Activated naive CD4-positive, alpha-beta T cell treated with anti-CD3 and anti-CD28 coated beads, Interleukin-2, amount 50 U/mL, for 24 hours (primary cell): ENCODE measurements around the gene UGT8.
"Not testable (repeated sequence)": the region's sequence is repeated elsewhere in the genome, so short reads cannot be mapped to it uniquely, and the experiment has no call there.

ENCODE experiments used
- H3K27ac Mint-ChIP-seq: one replicate; pipeline ENCODE4 v1.8.0; 2021; ENCODE audit warnings: mild to moderate bottlenecking, mixed read lengths
- H3K27me3 Mint-ChIP-seq: one replicate; pipeline ENCODE4 v1.8.0; 2021; ENCODE audit warnings: mixed read lengths
- H3K36me3 Mint-ChIP-seq: one replicate; pipeline ENCODE4 v1.8.0; 2021; ENCODE audit warnings: mixed read lengths
- H3K4me1 Mint-ChIP-seq: one replicate; pipeline ENCODE4 v1.8.0; 2021; ENCODE audit warnings: mixed read lengths
- H3K4me3 Mint-ChIP-seq: one replicate; pipeline ENCODE4 v1.8.0; 2021; ENCODE audit warnings: mild to moderate bottlenecking, mixed read lengths
- H3K9me3 Mint-ChIP-seq: one replicate; pipeline ENCODE4 v1.8.0; 2021; ENCODE audit warnings: mixed read lengths

UGT8 gene

GRCh38 chr4:114599231-114599902 is 760 bp downstream of the UGT8 start:
- Mint-ChIP-seq H3K4me3 (peak overlapping the region; percentile 13), H3K27me3 (peaks cover 30% of the 10 kb centered on the region), H3K27ac (no peak overlapping the region), H3K9me3 (no peaks in the 10 kb centered on the region), H3K36me3 (no peaks in the 10 kb centered on the region), H3K4me1 (peaks cover 7% of the 10 kb centered on the region)

DNA sequence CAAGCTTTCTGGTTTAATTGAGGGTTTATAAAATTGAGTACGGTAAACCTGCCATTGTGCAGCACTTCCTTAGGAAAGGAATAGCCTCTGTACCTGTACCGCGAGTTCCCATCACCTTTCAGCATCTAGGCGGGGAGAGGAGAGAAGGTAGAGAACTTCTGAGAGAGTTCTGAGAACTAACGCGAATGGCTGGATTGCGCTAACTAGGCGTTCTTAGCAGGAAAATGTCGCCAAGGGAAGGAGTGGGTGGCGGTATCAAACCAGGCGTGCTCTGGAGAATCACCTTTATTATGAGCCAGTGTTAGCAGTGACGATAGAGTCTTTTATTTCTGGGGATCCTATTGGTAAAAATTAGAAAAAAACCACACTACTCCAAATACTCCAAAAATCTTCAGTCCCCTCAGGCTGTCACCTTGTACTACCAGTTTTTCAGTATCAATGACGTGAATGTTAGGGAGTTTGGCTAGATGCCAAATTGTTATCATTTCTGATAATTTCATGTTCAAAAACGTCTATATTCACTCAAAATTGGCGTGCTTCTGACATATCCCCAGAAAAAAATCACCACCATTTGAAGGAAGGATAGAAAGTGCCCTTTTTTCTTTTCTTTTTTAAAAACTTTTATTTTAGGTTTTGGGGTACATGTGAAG is 1.4 kb downstream of the UGT8 start:
- Mint-ChIP-seq H3K27ac (no peak overlapping the region), H3K27me3 (peaks cover 29% of the 10 kb centered on the region), H3K36me3 (no peaks in the 10 kb centered on the region), H3K4me1 (peaks cover 7% of the 10 kb centered on the region), H3K9me3 (no peaks in the 10 kb centered on the region), H3K4me3 (no peak overlapping the region)

DNA sequence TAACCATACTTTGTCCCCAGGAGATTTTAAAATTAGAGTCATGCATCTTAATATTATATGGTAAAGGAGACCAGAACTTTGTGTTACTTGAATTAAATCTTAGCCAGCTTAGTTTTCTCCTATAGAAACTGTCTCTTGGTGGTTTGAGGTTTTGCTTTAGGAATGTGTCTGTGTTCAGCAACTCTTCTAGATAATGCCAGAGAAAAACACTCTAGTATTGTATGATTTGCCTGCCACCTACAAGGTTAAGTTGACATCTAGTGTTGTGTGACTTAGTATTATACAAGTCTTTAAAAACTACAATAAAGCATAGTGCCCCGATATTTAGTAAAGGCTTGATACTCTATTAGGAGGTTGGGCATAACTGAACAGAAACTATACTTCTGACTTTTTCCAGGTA is 2.1 kb downstream of the UGT8 start:
- H3K27ac Mint-ChIP-seq = no peak overlapping the region
- H3K27me3 Mint-ChIP-seq = peaks cover 25% of the 10 kb centered on the region
- no peaks in the 10 kb centered on the region for H3K36me3 Mint-ChIP-seq

GRCh38 chr4:114601304-114602052 is 2.9 kb downstream of the UGT8 start:
- Mint-ChIP-seq H3K27me3 (peaks cover 21% of the 10 kb centered on the region), H3K4me3 (no peak overlapping the region), H3K4me1 (peaks cover 7% of the 10 kb centered on the region), H3K9me3 (no peaks in the 10 kb centered on the region), H3K27ac (no peak overlapping the region), H3K36me3 (no peaks in the 10 kb centered on the region)

More for the DNA sequence above, 2.1 kb downstream of the UGT8 start:
- Mint-ChIP-seq H3K9me3 (no peaks in the 10 kb centered on the region), H3K4me3 (no peak overlapping the region), H3K4me1 (peaks cover 7% of the 10 kb centered on the region)

DNA sequence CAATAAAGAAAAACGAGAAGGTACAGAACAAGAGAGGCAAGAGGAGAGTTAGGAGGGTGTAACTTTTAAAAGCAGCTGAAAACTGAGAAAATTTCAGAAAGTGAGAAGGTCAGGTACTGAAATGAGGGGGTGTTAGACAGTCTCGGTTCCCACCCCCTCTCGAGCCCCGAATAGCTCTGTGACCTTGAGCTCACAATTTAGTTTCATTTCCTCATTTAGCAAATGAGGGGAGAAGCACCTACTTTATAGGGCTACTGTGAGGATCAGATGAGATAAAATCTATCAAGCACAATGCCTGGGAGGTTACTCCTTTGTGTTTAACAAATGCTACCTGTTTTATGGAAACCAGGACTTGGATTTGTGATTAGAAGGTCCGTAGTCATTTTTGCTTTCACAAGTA is 4.9 kb downstream of the UGT8 start:
- Mint-ChIP-seq H3K27ac (no peak overlapping the region), H3K4me1 (peaks cover 7% of the 10 kb centered on the region), H3K4me3 (no peak overlapping the region), H3K36me3 (no peaks in the 10 kb centered on the region), H3K27me3 (peaks cover 19% of the 10 kb centered on the region), H3K9me3 (no peaks in the 10 kb centered on the region)

DNA sequence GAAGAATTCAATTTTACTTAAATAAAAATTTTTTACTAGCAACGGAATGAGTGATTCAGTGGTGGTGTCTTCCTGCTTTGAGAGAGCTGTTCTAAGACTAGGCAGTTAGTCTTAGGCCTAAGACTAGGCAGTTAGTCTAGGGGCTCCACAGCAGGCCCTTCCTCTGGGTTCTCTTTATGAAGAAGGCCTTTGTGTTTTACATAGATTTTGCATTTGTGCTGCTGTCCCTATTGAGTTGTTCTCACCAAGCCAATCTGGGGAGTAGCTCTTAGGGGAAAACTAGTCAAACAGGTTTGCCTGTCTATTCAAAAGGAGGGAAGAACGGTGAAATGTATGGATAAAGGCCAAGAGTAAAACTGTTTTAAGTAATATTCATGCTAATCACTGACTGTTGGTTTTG is 7.6 kb downstream of the UGT8 start:
- no peaks in the 10 kb centered on the region for H3K27me3 Mint-ChIP-seq
- H3K4me3 Mint-ChIP-seq = no peak overlapping the region
- H3K27ac Mint-ChIP-seq = no peak overlapping the region
- no peaks in the 10 kb centered on the region for H3K4me1 Mint-ChIP-seq
- H3K9me3 Mint-ChIP-seq = no peaks in the 10 kb centered on the region
- no peaks in the 10 kb centered on the region for H3K36me3 Mint-ChIP-seq

GRCh38 chr4:114607056-114607455 is 8.4 kb downstream of the UGT8 start:
- Mint-ChIP-seq H3K4me1 (no peaks in the 10 kb centered on the region), H3K36me3 (no peaks in the 10 kb centered on the region), H3K27me3 (no peaks in the 10 kb centered on the region), H3K27ac (no peak overlapping the region), H3K9me3 (no peaks in the 10 kb centered on the region), H3K4me3 (no peak overlapping the region)

GRCh38 chr4:114613560-114613959 is 15.0 kb downstream of the UGT8 start:
- Mint-ChIP-seq H3K36me3 (no peaks in the 10 kb centered on the region), H3K27me3 (no peaks in the 10 kb centered on the region), H3K27ac (no peak overlapping the region), H3K4me3 (no peak overlapping the region), H3K4me1 (no peaks in the 10 kb centered on the region), H3K9me3 (no peaks in the 10 kb centered on the region)

DNA sequence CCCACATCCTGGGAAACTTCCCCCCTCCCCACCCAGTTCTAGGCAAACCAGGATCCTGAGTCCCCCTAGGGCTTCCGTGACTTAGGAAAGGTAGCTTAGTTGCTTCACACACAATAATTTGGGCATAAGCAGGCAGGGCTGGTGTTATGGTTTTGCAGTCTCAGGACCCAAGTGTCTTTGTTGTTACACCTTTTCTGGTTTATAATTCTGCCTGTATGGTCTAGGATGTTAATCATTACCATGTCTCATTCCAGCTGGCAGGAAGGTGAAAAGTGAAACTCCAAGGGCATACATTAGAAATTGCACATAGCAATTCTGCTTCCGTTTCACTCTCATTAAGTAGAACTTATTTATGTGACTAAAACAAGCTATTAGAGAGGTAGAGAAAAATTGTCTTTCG is 16.8 kb downstream of the UGT8 start:
- no peaks in the 10 kb centered on the region for H3K4me1 Mint-ChIP-seq
- H3K27me3 Mint-ChIP-seq = no peaks in the 10 kb centered on the region
- H3K36me3 Mint-ChIP-seq = no peaks in the 10 kb centered on the region
- H3K4me3 Mint-ChIP-seq = no peak overlapping the region
- H3K27ac Mint-ChIP-seq = no peak overlapping the region
- H3K9me3 Mint-ChIP-seq = no peaks in the 10 kb centered on the region

DNA sequence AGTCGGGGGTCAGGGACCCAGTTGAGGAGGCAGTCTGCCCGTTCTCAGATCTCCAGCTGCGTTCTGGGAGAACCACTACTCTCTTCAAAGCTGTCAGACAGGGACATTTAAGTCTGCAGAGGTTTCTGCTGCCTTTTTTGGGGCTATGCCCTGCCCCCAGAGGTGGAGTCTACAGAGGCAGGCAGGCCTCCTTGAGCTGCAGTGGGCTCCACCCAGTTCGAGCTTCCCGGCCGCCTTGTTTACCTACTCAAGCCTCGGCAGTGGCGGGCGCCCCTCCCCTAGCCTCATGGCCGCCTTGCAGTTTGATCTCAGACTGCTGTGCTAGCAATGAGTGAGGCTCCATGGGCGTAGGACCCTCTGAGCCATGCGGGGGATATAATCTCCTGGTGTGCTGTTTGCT is 17.4 kb downstream of the UGT8 start:
- not testable (repeated sequence) for H3K36me3 Mint-ChIP-seq, H3K4me1 Mint-ChIP-seq, H3K4me3 Mint-ChIP-seq, H3K9me3 Mint-ChIP-seq, H3K27me3 Mint-ChIP-seq, H3K27ac Mint-ChIP-seq

DNA sequence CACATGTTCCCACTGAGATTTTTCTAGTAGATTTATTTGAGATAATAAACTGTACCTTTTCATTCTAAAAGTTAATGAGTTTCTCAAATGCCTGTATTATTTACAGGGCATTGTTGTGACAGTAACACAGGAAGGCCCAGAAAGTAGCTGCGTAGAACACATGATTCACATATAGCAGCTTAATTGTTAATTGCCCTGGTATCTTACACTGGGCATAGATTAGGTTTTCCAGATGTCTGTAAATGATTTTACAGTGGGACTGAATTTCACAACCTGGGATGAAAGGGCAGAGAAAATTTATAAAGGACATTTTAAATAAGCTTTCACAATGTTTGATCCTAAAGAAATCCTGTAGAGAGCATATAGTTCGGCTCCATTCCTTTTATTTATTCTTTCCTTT is 27.6 kb downstream of the UGT8 start:
- no peaks in the 10 kb centered on the region for H3K4me1 Mint-ChIP-seq
- H3K4me3 Mint-ChIP-seq = no peak overlapping the region
- H3K27ac Mint-ChIP-seq = no peak overlapping the region
- no peaks in the 10 kb centered on the region for H3K9me3 Mint-ChIP-seq
- H3K36me3 Mint-ChIP-seq = no peaks in the 10 kb centered on the region
- peaks cover 4% of the 10 kb centered on the region for H3K27me3 Mint-ChIP-seq

- Mint-ChIP-seq H3K9me3 (no peaks in the 10 kb centered on the region), H3K36me3 (no peaks in the 10 kb centered on the region), H3K27me3 (peaks cover 5% of the 10 kb centered on the region), H3K27ac (no peak overlapping the region), H3K4me1 (no peaks in the 10 kb centered on the region), H3K4me3 (no peak overlapping the region)
Measured at GRCh38 chr4:114636192-114636935, 37.8 kb downstream of the UGT8 start.

DNA sequence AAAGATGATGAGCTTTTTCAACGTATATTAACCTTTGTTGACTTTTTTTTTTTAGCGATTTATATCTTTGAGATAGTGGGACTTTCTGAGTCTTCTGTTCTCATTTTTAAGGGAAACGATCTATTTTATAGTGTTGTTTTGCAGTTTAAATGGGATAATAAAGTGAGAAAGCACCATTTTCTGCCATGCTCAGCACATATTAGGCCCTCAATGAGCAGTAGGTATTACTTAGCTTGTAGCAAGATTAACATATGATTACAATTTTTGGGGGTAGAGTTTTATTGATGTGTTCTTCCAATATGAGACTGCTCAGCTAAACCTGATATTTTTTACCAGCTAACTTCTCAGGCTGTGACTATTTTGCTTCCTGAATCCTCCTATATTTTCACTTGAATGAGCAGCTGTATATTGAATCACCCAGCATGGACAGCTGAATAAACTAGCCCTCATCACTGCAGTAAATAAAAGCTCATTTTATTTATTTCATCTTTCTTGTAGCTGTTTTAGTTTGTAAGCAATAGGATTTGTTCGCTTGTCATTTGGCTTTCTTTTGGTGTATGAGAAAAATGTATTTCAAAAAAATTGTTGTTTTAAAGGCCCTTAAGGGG is 43.7 kb downstream of the UGT8 start:
- no peak overlapping the region for H3K27ac Mint-ChIP-seq
- H3K4me1 Mint-ChIP-seq = no peaks in the 10 kb centered on the region
- H3K27me3 Mint-ChIP-seq = no peaks in the 10 kb centered on the region
- no peaks in the 10 kb centered on the region for H3K36me3 Mint-ChIP-seq
- no peaks in the 10 kb centered on the region for H3K9me3 Mint-ChIP-seq
- no peak overlapping the region for H3K4me3 Mint-ChIP-seq

DNA sequence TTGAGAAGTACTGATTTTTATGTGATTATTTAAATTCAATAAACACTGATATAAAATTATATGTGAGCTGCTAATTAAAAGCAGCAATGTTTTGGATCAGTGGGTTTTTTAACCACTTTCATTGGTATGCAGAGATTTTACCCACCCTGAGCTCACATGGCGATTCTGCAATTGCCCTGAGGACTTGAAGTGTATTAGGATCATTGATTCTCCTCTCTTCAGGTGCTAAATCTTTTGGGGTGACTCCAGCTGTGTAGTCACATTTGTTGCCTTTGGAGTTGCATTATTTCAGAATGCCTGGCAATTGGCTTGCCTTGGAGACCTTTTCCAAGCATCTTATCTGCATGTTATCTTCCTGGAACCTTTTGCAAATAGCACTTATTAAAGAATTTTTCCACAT is 51.3 kb downstream of the UGT8 start:
- peaks cover 5% of the 10 kb centered on the region for H3K27me3 Mint-ChIP-seq
- no peaks in the 10 kb centered on the region for H3K36me3 Mint-ChIP-seq
- H3K4me1 Mint-ChIP-seq = no peaks in the 10 kb centered on the region
- H3K4me3 Mint-ChIP-seq = no peak overlapping the region
- no peak overlapping the region for H3K27ac Mint-ChIP-seq
- H3K9me3 Mint-ChIP-seq = no peaks in the 10 kb centered on the region

DNA sequence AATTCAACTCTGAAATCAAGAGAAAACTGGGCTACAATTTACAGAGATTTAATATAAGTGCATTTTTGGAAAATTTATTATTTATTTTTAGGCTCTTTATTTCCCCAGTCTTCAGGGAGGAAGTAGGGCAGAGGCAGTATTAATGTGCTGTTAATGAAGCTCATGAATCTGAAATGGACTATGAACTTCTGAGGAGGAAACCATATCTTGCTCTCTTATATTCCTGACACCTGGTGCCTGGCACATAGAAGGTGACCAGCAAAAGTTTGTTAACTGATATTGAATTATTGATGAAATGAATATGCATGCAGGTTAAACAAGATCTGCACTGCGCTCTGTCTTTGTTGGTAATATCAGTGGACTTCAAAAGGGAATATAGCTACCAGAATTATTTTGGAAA is 55.1 kb downstream of the UGT8 start:
- Mint-ChIP-seq H3K9me3 (no peaks in the 10 kb centered on the region), H3K27ac (no peak overlapping the region)

More for the DNA sequence above, 55.1 kb downstream of the UGT8 start:
- no peak overlapping the region for H3K4me3 Mint-ChIP-seq
- H3K27me3 Mint-ChIP-seq = peaks cover 14% of the 10 kb centered on the region
- H3K36me3 Mint-ChIP-seq = no peaks in the 10 kb centered on the region
- no peaks in the 10 kb centered on the region for H3K4me1 Mint-ChIP-seq
